ENCODE results near the gene QPCTL. TPM values are rescaled to one million over a fixed set of nuclear protein-coding genes. Genes with fewer than 3 reads are reported as not detected.

QPCTL gene
- total and polyA plus RNA-seq, 9 of the 15 experiments (the other 6 are each of a cell fraction or from before 2014, with no cell fraction given) = 0.99 to 31.3 (median 12.7) TPM

- TF ChIP-seq ZNF239 (CRISPR knock-in tag; IDR thresholded peaks at IDR 0.05) (no peak), TCF7 (IDR thresholded peaks at IDR 0.05; ENCODE audit: borderline replicate concordance) (no peak), POLR3A (IDR thresholded peaks at IDR 0.05; ENCODE audit: borderline replicate concordance, extremely low read depth, insufficient read depth, insufficient read length) (peak; percentile 3), PRMT5 (CRISPR knock-in tag; IDR thresholded peaks at IDR 0.05) (no peak), OTX1 (CRISPR knock-in tag; IDR thresholded peaks at IDR 0.05) (no peak), THRAP3 (IDR thresholded peaks at IDR 0.05; ENCODE audit: borderline replicate concordance) (no peak), ZEB2 (IDR thresholded peaks at IDR 0.05) (no peak), COPS2 (conservative IDR thresholded peaks at IDR 0.05) (no peak), E2F5 (CRISPR knock-in tag; IDR thresholded peaks at IDR 0.05) (no peak), DACH1 (IDR thresholded peaks at IDR 0.05; ENCODE audit: partially characterized antibody) (peak; percentile 27), ZNF436 (CRISPR knock-in tag; IDR thresholded peaks at IDR 0.05) (no peak), MNT (conservative IDR thresholded peaks at IDR 0.05) (peak; percentile 40 to 57), ZBTB9 (CRISPR knock-in tag; IDR thresholded peaks at IDR 0.05) (no peak), CREB1 (IDR thresholded peaks at IDR 0.05) (no peak; the same call in 1 of the 2 replicates), CREB1 (CRISPR knock-in tag; IDR thresholded peaks at IDR 0.05) (0 out of 2 replicates have a peak, but pooled peaks have one; percentile 6), NEUROD1 (IDR thresholded peaks at IDR 0.05; ENCODE audit: borderline replicate concordance, low read depth, low read length, partially characterized antibody) (no peak), SREBF1 (IDR thresholded peaks at IDR 0.05; ENCODE audit: borderline replicate concordance, low read depth, low read length) (no peak), PURB (CRISPR knock-in tag; IDR thresholded peaks at IDR 0.05; ENCODE audit: low read depth) (no peak), ZNF24 (IDR thresholded peaks at IDR 0.05) (no peak)
- TF ChIP-seq, protein P1, sequence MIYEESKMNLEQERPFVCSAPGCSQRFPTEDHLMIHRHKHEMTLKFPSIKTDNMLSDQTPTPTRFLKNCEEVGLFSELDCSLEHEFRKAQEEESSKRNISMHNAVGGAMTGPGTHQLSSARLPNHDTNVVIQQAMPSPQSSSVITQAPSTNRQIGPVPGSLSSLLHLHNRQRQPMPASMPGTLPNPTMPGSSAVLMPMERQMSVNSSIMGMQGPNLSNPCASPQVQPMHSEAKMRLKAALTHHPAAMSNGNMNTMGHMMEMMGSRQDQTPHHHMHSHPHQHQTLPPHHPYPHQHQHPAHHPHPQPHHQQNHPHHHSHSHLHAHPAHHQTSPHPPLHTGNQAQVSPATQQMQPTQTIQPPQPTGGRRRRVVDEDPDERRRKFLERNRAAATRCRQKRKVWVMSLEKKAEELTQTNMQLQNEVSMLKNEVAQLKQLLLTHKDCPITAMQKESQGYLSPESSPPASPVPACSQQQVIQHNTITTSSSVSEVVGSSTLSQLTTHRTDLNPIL (CRISPR knock-in tag; IDR thresholded peaks at IDR 0.05) = no peak
- TF ChIP-seq, protein P2, sequence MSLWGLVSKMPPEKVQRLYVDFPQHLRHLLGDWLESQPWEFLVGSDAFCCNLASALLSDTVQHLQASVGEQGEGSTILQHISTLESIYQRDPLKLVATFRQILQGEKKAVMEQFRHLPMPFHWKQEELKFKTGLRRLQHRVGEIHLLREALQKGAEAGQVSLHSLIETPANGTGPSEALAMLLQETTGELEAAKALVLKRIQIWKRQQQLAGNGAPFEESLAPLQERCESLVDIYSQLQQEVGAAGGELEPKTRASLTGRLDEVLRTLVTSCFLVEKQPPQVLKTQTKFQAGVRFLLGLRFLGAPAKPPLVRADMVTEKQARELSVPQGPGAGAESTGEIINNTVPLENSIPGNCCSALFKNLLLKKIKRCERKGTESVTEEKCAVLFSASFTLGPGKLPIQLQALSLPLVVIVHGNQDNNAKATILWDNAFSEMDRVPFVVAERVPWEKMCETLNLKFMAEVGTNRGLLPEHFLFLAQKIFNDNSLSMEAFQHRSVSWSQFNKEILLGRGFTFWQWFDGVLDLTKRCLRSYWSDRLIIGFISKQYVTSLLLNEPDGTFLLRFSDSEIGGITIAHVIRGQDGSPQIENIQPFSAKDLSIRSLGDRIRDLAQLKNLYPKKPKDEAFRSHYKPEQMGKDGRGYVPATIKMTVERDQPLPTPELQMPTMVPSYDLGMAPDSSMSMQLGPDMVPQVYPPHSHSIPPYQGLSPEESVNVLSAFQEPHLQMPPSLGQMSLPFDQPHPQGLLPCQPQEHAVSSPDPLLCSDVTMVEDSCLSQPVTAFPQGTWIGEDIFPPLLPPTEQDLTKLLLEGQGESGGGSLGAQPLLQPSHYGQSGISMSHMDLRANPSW (CRISPR knock-in tag; IDR thresholded peaks at IDR 0.05) = no peak
Measured at GRCh38 chr19:45643024-45643926, 49.2 kb upstream of the QPCTL start (continued).

Data from K562 (cell line).